Thyroid gland (tissue), 4 donors: ENCODE results near the gene RASSF1.

Experiments
- CTCF ChIP-seq, 6 experiments: fragments of 200-600 bp in 3 of 6; fragments of 450-650 bp in 3 of 6; sonication (generic) in 3 of 6; IDR thresholded peaks; one replicate each; pipeline ENCODE4 v1.5.1; 2016 to 2019; ENCODE audit warnings: antibody characterized with exemption in 6 of 6, mild to moderate bottlenecking in 2 of 6, inconsistent platforms in 1 of 6, moderate library complexity in 1 of 6
- POLR2A ChIP-seq, 2 donors: fragments of 450-650 bp; IDR thresholded peaks; one replicate each; pipeline ENCODE4 v1.6.1; 2017; ENCODE audit warnings: antibody characterized with exemption in 2 of 2, mild to moderate bottlenecking in 2 of 2, moderate library complexity in 1 of 2

GRCh38 chr3:50345586-50346234, 5.1 kb upstream of the RASSF1 start, which contains the start of gene ZMYND10:
- TF ChIP-seq POLR2A (IDR thresholded peaks at IDR 0.05) (no peak), CTCF (IDR thresholded peaks at IDR 0.05) (no peak)
